Thoracic aorta (tissue), 2 donors: Measurements from ENCODE around the gene CTDSPL2. TPM values are rescaled to one million over a fixed set of nuclear protein-coding genes. Genes with fewer than 3 reads are reported as not detected.
"Not testable (repeated sequence)": the region's sequence is repeated elsewhere in the genome, so short reads cannot be mapped to it uniquely, and the experiment has no call there.

ENCODE experiments used
- ATAC-seq: fragments of 150-250 bp; one replicate; pipeline ENCODE4 v1.8.0; 2017; ENCODE audit warnings: low read depth; ENCODE audit not compliant: insufficient number of reproducible peaks, low FRiP score
- DNase-seq: peaks from one replicate; pipeline ENCODE4 v3.0.0-alpha.2; 2020; ENCODE audit warnings: low spot score
- H3K27ac ChIP-seq, 2 donors: fragments of 200-600 bp; sonication (generic); 1 replicate in 1 of 2; 2 replicates in 1 of 2; pipeline ENCODE4 v1.5.1; 2016; ENCODE audit warnings: mild to moderate bottlenecking in 2 of 2, moderate library complexity in 2 of 2
- H3K27me3 ChIP-seq: fragments of 200-600 bp; sonication (generic); replicated peaks from 2 replicates; pipeline ENCODE4 v1.6.0; 2016; ENCODE audit warnings: mild to moderate bottlenecking; ENCODE audit not compliant: insufficient read depth
- H3K36me3 ChIP-seq: fragments of 200-600 bp; sonication (generic); one replicate; pipeline ENCODE4 v1.5.1; 2016
- H3K4me1 ChIP-seq, 2 donors: fragments of 200-600 bp; sonication (generic); 1 replicate in 1 of 2; 2 replicates in 1 of 2; pipeline versions ENCODE4 v1.5.1 to v1.6.0; 2016; ENCODE audit warnings: low read depth in 2 of 2, mild to moderate bottlenecking in 1 of 2; ENCODE audit not compliant: control insufficient read depth in 1 of 2
- H3K4me3 ChIP-seq: fragments of 200-600 bp; sonication (generic); 2 replicates; pipeline ENCODE4 v1.5.1; 2016; ENCODE audit warnings: mild to moderate bottlenecking
- H3K9me3 ChIP-seq: fragments of 200-600 bp; sonication (generic); 2 replicates; pipeline ENCODE4 v1.5.1; 2016
- CTCF ChIP-seq: fragments of 200-600 bp; sonication (generic); IDR thresholded peaks from one replicate; pipeline ENCODE4 v1.5.1; 2019; ENCODE audit warnings: antibody characterized with exemption
- total RNA-seq, 2 donors: library from RNA; depleted of rRNA; stranded (reverse); fragments of >200 nt; gene quantifications; one replicate each; pipeline versions ENCODE4 v1.1.0 to v1.2.3, GENCODE V29; 2016

Gene CTDSPL2
- total RNA-seq, 2 donors from 2014 or later = 30.9 to 64.5 TPM

- H3K4me3 ChIP-seq = no peak overlapping the region
- peaks cover 0 to 4% of the 10 kb centered on the region in 2 donors for H3K4me1 ChIP-seq
- H3K27me3 ChIP-seq = no peaks in the 10 kb centered on the region
- no peaks in the 10 kb centered on the region for H3K36me3 ChIP-seq
- DNase-seq (no peak), ATAC-seq (no peak)
- no peak for TF ChIP-seq CTCF
- H3K9me3 ChIP-seq = no peaks in the 10 kb centered on the region
- no peak overlapping the region for H3K27ac ChIP-seq
Measured at GRCh38 chr15:44441095-44441501, 13.7 kb downstream of the CTDSPL2 start.

- Histone ChIP-seq H3K4me3 (no peak overlapping the region), H3K9me3 (no peaks in the 10 kb centered on the region), H3K27ac (no peak overlapping the region), H3K27me3 (no peaks in the 10 kb centered on the region), H3K36me3 (no peaks in the 10 kb centered on the region), H3K4me1 (peaks cover 0 to 4% of the 10 kb centered on the region in 2 donors)
- DNase-seq = no peak
- TF ChIP-seq CTCF = no peak
- no peak for ATAC-seq
Measured at GRCh38 chr15:44443515-44443914, 16.1 kb downstream of the CTDSPL2 start.

- no peaks in the 10 kb centered on the region for H3K36me3 ChIP-seq
- no peaks in the 10 kb centered on the region for H3K27me3 ChIP-seq
- peaks cover 0 to 7% of the 10 kb centered on the region in 2 donors for H3K4me1 ChIP-seq
- TF ChIP-seq CTCF = no peak
- DNase-seq = no peak
- H3K9me3 ChIP-seq = no peaks in the 10 kb centered on the region
- H3K27ac ChIP-seq = no peak overlapping the region
- no peak for ATAC-seq
- H3K4me3 ChIP-seq = no peak overlapping the region
Measured at GRCh38 chr15:44447772-44448376, 20.4 kb downstream of the CTDSPL2 start.

GRCh38 chr15:44450172-44450571 lies 22.7 kb downstream of the CTDSPL2 start:
- Histone ChIP-seq H3K27ac (no peak overlapping the region), H3K27me3 (no peaks in the 10 kb centered on the region), H3K9me3 (no peaks in the 10 kb centered on the region), H3K4me1 (peaks cover 0 to 7% of the 10 kb centered on the region in 2 donors), H3K36me3 (no peaks in the 10 kb centered on the region), H3K4me3 (no peak overlapping the region)
- no peak for ATAC-seq
- no peak for DNase-seq
- no peak for TF ChIP-seq CTCF

GRCh38 chr15:44453578-44454283 lies 26.3 kb downstream of the CTDSPL2 start:
- not testable (repeated sequence) for H3K27me3 ChIP-seq, H3K4me1 ChIP-seq, H3K27ac ChIP-seq, H3K4me3 ChIP-seq, H3K36me3 ChIP-seq, DNase-seq, ATAC-seq, H3K9me3 ChIP-seq
